GM23338 (cell line): ENCODE data around the gene ESR2. TPM values are rescaled to one million over a fixed set of nuclear protein-coding genes. Genes with fewer than 3 reads are reported as not detected.
"Not testable (repeated sequence)": the region's sequence is repeated elsewhere in the genome, so short reads cannot be mapped to it uniquely, and the experiment has no call there.

Experiments used
- ATAC-seq: fragments of 200-7000 bp; cut with Tn5 transposase; 3 replicates; pipeline ENCODE4 v1.9.1; 2020
- DNase-seq: peaks from one replicate; pipeline ENCODE4 v3.0.0-alpha.2; 2015; ENCODE audit warnings: low spot score
- H2AFZ ChIP-seq: fragments of 200-600 bp; sonication (generic); 2 replicates; pipeline ENCODE4 v1.8.0; 2016; ENCODE audit warnings: antibody characterized with exemption, mild to moderate bottlenecking, moderate library complexity
- H3F3A ChIP-seq: fragments of 200-600 bp; sonication (generic); replicated peaks from 2 replicates; pipeline ENCODE4 v1.8.0; 2017; ENCODE audit warnings: antibody characterized with exemption, mixed run types, low read depth
- H3K27ac ChIP-seq: fragments of 200-600 bp; sonication (generic); 2 replicates; pipeline ENCODE4 v1.6.1; 2016; ENCODE audit warnings: low read depth
- H3K27me3 ChIP-seq: fragments of 200-600 bp; sonication (generic); 2 replicates; pipeline ENCODE4 v1.8.0; 2016; ENCODE audit warnings: mild to moderate bottlenecking, mixed run types, moderate library complexity; ENCODE audit not compliant: insufficient read depth
- H3K36me3 ChIP-seq: fragments of 200-600 bp; sonication (generic); 2 replicates; pipeline ENCODE4 v1.8.0; 2016; ENCODE audit warnings: mild to moderate bottlenecking; ENCODE audit not compliant: insufficient read depth
- H3K4me1 ChIP-seq: fragments of 200-600 bp; sonication (generic); 2 replicates; pipeline ENCODE4 v1.8.0; 2016; ENCODE audit warnings: mild to moderate bottlenecking, moderate library complexity; ENCODE audit not compliant: insufficient read depth
- H3K4me2 ChIP-seq: fragments of 200-600 bp; sonication (generic); 2 replicates; pipeline ENCODE4 v1.7.1; 2017; ENCODE audit warnings: mixed run types
- H3K4me3 ChIP-seq: fragments of 200-600 bp; sonication (generic); 2 replicates; pipeline ENCODE4 v1.6.1; 2016; ENCODE audit warnings: mixed run types
- H3K79me2 ChIP-seq: fragments of 200-600 bp; sonication (generic); replicated peaks from 2 replicates; pipeline ENCODE4 v1.8.0; 2017; ENCODE audit warnings: mild to moderate bottlenecking; ENCODE audit not compliant: insufficient read depth
- H3K9me2 ChIP-seq: fragments of 200-600 bp; sonication (generic); 2 replicates; pipeline ENCODE4 v1.8.0; 2017; ENCODE audit not compliant: insufficient read depth
- H4K20me1 ChIP-seq: fragments of 200-600 bp; sonication (generic); replicated peaks from 2 replicates; pipeline ENCODE4 v1.8.0; 2017; ENCODE audit warnings: mild to moderate bottlenecking; ENCODE audit not compliant: insufficient read depth
- H3K27ac Mint-ChIP-seq: 2 replicates; pipeline ENCODE4 v1.8.0; 2020; ENCODE audit warnings: inconsistent platforms, mild to moderate bottlenecking, moderate library complexity, mixed read lengths
- H3K27me3 Mint-ChIP-seq: 3 replicates; pipeline ENCODE4 v1.8.0; 2022; ENCODE audit warnings: low read depth, mild to moderate bottlenecking, moderate library complexity, mixed read lengths, inconsistent platforms; ENCODE audit not compliant: insufficient read depth, poor library complexity
- H3K36me3 Mint-ChIP-seq: 3 replicates; pipeline ENCODE4 v1.8.0; 2021; ENCODE audit warnings: low read depth, mild to moderate bottlenecking, inconsistent platforms, moderate library complexity, mixed read lengths
- H3K4me1 Mint-ChIP-seq: 3 replicates; pipeline ENCODE4 v1.8.0; 2020; ENCODE audit warnings: mild to moderate bottlenecking, inconsistent platforms, mixed read lengths
- H3K4me3 Mint-ChIP-seq: 3 replicates; pipeline ENCODE4 v1.8.0; 2021; ENCODE audit warnings: moderate library complexity, mild to moderate bottlenecking, inconsistent platforms, mixed read lengths
- H3K9me3 Mint-ChIP-seq: 3 replicates; pipeline ENCODE4 v1.8.0; 2020; ENCODE audit warnings: moderate library complexity, mild to moderate bottlenecking, inconsistent platforms, mixed read lengths
- CREB1 ChIP-seq: fragments of 250-450 bp; sonication (Bioruptor Pico); IDR thresholded peaks from 2 replicates; pipeline ENCODE4 v1.5.0; 2020; ENCODE audit warnings: low read depth, mild to moderate bottlenecking, moderate library complexity
- EZH2 ChIP-seq: fragments of 200-600 bp; sonication (generic); IDR thresholded peaks from one replicate; pipeline ENCODE4 v1.8.0; 2017; ENCODE audit warnings: antibody characterized with exemption, mild to moderate bottlenecking, low read depth; ENCODE audit not compliant: unreplicated experiment
- JUNB ChIP-seq: IDR thresholded peaks from one replicate; pipeline ENCODE4 v1.6.1; 2016; ENCODE audit warnings: antibody characterized with exemption; ENCODE audit not compliant: unreplicated experiment
- NANOG ChIP-seq: IDR thresholded peaks from 2 replicates; pipeline ENCODE4 v1.6.1; 2016; ENCODE audit warnings: antibody characterized with exemption, borderline replicate concordance
- POLR2AphosphoS5 ChIP-seq: IDR thresholded peaks from 2 replicates; pipeline ENCODE4 v1.6.1; 2016; ENCODE audit warnings: antibody characterized with exemption, low read depth
- STAT1 ChIP-seq: IDR thresholded peaks from one replicate; pipeline ENCODE4 v1.6.1; 2016; ENCODE audit warnings: antibody characterized with exemption; ENCODE audit not compliant: unreplicated experiment
- ZNF114 ChIP-seq: fragments of 250-450 bp; sonication (Bioruptor Pico); IDR thresholded peaks from 2 replicates; pipeline ENCODE4 v1.5.0; 2020; ENCODE audit warnings: mild to moderate bottlenecking, moderate library complexity
- ZNF331 ChIP-seq: fragments of 250-450 bp; sonication (Bioruptor Pico); IDR thresholded peaks from 2 replicates; pipeline ENCODE4 v1.5.0; 2020; ENCODE audit warnings: low read depth, mild to moderate bottlenecking, moderate library complexity
- polyA plus RNA-seq: library from polyadenylated mRNA; unstranded; fragments of >200 nt; fragmentation: Nextera tagmentation; extraction: Ambion mirVana; gene quantifications from 2 replicates; pipeline ENCODE4 v1.2.1, GENCODE V29; 2016
- total RNA-seq: library from RNA; depleted of rRNA; stranded (reverse); fragments of >200 nt; shearing (Covaris generic); gene quantifications from 2 replicates; pipeline ENCODE4 v1.2.3, GENCODE V29; 2014
- TF ChIP-seq, protein P1 (sequence below): fragments of 250-450 bp; sonication (Bioruptor Pico); IDR thresholded peaks from 2 replicates; pipeline ENCODE4 v1.5.0; 2020; ENCODE audit warnings: mild to moderate bottlenecking, moderate library complexity
- TF ChIP-seq, protein P2 (sequence below): IDR thresholded peaks from 2 replicates; pipeline ENCODE4 v1.6.1; 2016; ENCODE audit warnings: antibody characterized with exemption

The ESR2 gene
- total and polyA plus RNA-seq, 2 experiments from 2014 or later, result 0.58 to 0.59 TPM

DNA sequence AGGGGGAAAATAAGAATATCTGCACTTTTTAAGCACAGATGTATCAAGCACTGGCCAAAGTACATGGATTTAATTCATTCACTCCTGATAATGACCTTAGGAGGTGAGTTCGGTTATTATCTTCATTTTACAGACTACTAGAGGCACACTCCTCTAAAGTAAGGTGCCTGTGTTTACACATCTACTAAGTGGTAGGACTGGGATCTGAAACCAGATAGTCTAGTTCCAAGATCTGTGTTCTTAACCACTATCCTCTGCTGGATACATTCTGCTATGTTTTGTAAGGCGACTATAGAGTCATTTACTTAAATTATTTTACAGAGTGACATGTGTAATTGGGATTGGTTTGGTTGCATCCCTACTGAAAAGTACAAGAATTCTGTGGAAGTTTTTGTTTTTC is 175.3 kb downstream of the ESR2 start (continued):
- TF ChIP-seq, protein P1, sequence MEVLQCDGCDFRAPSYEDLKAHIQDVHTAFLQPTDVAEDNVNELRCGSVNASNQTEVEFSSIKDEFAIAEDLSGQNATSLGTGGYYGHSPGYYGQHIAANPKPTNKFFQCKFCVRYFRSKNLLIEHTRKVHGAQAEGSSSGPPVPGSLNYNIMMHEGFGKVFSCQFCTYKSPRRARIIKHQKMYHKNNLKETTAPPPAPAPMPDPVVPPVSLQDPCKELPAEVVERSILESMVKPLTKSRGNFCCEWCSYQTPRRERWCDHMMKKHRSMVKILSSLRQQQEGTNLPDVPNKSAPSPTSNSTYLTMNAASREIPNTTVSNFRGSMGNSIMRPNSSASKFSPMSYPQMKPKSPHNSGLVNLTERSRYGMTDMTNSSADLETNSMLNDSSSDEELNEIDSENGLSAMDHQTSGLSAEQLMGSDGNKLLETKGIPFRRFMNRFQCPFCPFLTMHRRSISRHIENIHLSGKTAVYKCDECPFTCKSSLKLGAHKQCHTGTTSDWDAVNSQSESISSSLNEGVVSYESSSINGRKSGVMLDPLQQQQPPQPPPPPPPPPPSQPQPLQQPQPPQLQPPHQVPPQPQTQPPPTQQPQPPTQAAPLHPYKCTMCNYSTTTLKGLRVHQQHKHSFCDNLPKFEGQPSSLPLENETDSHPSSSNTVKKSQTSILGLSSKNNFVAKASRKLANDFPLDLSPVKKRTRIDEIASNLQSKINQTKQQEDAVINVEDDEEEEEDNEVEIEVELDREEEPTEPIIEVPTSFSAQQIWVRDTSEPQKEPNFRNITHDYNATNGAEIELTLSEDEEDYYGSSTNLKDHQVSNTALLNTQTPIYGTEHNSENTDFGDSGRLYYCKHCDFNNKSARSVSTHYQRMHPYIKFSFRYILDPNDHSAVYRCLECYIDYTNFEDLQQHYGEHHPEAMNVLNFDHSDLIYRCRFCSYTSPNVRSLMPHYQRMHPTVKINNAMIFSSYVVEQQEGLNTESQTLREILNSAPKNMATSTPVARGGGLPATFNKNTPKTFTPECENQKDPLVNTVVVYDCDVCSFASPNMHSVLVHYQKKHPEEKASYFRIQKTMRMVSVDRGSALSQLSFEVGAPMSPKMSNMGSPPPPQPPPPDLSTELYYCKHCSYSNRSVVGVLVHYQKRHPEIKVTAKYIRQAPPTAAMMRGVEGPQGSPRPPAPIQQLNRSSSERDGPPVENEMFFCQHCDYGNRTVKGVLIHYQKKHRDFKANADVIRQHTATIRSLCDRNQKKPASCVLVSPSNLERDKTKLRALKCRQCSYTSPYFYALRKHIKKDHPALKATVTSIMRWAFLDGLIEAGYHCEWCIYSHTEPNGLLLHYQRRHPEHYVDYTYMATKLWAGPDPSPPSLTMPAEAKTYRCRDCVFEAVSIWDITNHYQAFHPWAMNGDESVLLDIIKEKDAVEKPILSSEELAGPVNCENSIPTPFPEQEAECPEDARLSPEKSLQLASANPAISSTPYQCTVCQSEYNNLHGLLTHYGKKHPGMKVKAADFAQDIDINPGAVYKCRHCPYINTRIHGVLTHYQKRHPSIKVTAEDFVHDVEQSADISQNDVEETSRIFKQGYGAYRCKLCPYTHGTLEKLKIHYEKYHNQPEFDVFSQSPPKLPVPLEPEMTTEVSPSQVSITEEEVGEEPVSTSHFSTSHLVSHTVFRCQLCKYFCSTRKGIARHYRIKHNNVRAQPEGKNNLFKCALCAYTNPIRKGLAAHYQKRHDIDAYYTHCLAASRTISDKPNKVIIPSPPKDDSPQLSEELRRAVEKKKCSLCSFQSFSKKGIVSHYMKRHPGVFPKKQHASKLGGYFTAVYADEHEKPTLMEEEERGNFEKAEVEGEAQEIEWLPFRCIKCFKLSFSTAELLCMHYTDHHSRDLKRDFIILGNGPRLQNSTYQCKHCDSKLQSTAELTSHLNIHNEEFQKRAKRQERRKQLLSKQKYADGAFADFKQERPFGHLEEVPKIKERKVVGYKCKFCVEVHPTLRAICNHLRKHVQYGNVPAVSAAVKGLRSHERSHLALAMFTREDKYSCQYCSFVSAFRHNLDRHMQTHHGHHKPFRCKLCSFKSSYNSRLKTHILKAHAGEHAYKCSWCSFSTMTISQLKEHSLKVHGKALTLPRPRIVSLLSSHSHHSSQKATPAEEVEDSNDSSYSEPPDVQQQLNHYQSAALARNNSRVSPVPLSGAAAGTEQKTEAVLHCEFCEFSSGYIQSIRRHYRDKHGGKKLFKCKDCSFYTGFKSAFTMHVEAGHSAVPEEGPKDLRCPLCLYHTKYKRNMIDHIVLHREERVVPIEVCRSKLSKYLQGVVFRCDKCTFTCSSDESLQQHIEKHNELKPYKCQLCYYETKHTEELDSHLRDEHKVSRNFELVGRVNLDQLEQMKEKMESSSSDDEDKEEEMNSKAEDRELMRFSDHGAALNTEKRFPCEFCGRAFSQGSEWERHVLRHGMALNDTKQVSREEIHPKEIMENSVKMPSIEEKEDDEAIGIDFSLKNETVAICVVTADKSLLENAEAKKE (CRISPR knock-in tag), result no peak
- TF ChIP-seq CREB1 (CRISPR knock-in tag), result no peak
- TF ChIP-seq STAT1, result no peak

DNA sequence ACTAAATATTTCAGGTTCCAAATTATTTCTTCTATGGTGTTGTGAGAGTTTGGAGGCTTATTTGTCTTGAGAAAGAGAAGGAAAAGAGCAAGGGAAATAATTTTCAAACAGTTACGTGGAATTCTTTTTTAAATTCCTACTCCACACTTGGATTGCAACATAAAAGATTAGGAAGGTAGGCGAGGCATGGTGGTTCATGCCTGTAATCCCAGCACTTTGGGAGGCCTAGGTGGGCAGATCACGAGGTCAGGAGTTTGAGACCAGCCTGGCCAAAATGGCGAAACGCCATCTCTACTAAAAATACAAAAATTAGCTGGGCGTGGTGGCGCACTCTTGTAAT is 175.8 kb downstream of the ESR2 start:
- H3K4me3 Mint-ChIP-seq, DNase-seq, H4K20me1 ChIP-seq, H3K27ac ChIP-seq, ATAC-seq, H3K27me3 ChIP-seq, H3K27me3 Mint-ChIP-seq, H3K9me3 Mint-ChIP-seq, H3K79me2 ChIP-seq, H3K4me3 ChIP-seq, H3K4me2 ChIP-seq, H3F3A ChIP-seq, H3K4me1 Mint-ChIP-seq, H3K4me1 ChIP-seq, H3K9me2 ChIP-seq, H3K36me3 ChIP-seq, H2AFZ ChIP-seq: not testable (repeated sequence)
- Mint-ChIP-seq H3K27ac (peak overlapping the region; percentile 10; the same call in 1 of the 2 replicates), H3K36me3 (peaks cover 18% of the 10 kb centered on the region)

DNA sequence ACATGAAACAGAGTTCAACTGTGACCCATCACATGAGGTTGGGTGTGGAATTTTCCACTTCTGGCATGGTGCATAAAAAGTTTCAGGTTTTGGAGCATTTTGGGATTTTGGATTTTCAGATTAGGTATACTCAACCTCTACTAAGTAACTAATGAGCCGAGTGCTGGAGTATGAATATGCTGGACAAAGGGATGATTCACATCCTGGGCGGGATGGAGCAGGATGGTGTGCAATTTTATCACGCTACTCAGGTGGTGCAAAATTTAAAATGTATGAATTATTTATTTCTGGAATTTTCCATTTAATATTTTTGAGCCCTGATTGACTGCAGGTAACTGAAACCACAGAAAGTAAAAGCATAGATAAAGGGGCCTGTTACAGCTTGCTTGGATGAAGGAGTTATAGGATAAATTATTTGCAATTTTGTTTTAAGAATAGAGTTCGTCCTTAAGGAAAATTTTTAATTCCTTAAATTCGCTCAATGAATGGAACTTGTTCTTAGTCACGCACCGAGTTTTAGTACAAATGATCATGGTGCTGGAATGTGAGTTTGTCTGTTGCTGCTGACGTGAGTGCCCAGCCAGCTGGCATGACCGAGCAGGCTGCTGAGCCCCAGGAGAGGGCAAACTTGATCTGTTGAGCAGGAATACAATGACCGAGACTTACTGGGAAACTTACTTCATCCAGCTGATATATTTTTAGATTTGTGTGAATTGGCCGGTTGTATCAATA is 176.3 kb downstream of the ESR2 start:
- DNase-seq, result no peak
- H3K27ac Mint-ChIP-seq, result peak overlapping the region; percentile 10; the same call in 1 of the 2 replicates
- Histone ChIP-seq H2AFZ (no peak overlapping the region), H3K27me3 (no peaks in the 10 kb centered on the region), H3K4me2 (no peak overlapping the region), H3K4me1 (0 out of 2 replicates have a peak, but pooled peaks cover 2% of the 10 kb centered on the region), H4K20me1 (no peaks in the 10 kb centered on the region), H3K4me3 (no peak overlapping the region), H3K27ac (no peak overlapping the region), H3K36me3 (peaks cover 4% of the 10 kb centered on the region; the same call in 1 of the 2 replicates), H3K79me2 (no peaks in the 10 kb centered on the region), H3K9me2 (no peaks in the 10 kb centered on the region), H3F3A (no peaks in the 10 kb centered on the region)
- H3K9me3 Mint-ChIP-seq, result no peaks in the 10 kb centered on the region
- ATAC-seq, result no peak
- H3K36me3 Mint-ChIP-seq, result peaks cover 13% of the 10 kb centered on the region
- H3K4me1 Mint-ChIP-seq, result peaks cover 15% of the 10 kb centered on the region
- H3K27me3 Mint-ChIP-seq, result no peaks in the 10 kb centered on the region
- no peak overlapping the region for H3K4me3 Mint-ChIP-seq
- TF ChIP-seq, protein P2, sequence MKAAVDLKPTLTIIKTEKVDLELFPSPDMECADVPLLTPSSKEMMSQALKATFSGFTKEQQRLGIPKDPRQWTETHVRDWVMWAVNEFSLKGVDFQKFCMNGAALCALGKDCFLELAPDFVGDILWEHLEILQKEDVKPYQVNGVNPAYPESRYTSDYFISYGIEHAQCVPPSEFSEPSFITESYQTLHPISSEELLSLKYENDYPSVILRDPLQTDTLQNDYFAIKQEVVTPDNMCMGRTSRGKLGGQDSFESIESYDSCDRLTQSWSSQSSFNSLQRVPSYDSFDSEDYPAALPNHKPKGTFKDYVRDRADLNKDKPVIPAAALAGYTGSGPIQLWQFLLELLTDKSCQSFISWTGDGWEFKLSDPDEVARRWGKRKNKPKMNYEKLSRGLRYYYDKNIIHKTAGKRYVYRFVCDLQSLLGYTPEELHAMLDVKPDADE, result no peak
- TF ChIP-seq JUNB, result no peak
- no peak for TF ChIP-seq ZNF331 (CRISPR knock-in tag)
- no peak for TF ChIP-seq STAT1
- TF ChIP-seq ZNF114 (CRISPR knock-in tag), result no peak
- TF ChIP-seq NANOG, result no peak
- no peak for TF ChIP-seq CREB1 (CRISPR knock-in tag)
- no peak for TF ChIP-seq EZH2
- no peak for TF ChIP-seq POLR2AphosphoS5
